Duodenal mucosa (tissue), 2 donors: Measurements from ENCODE around the gene TMEM138.
A peak's percentile ranks its signal among the peaks of the same experiment; 100 is the strongest.

Experiments used
- H3K27ac ChIP-seq: one replicate; pipeline ENCODE4 v1.7.0; 2013; ENCODE audit warnings: low read depth, low read length
- H3K27me3 ChIP-seq, 2 donors: one replicate each; pipeline ENCODE4 v1.7.0; 2013; ENCODE audit warnings: low read length in 2 of 2, control low read depth in 1 of 2; ENCODE audit not compliant: insufficient read depth in 2 of 2, control insufficient read depth in 1 of 2
- H3K36me3 ChIP-seq, 2 donors: one replicate each; pipeline ENCODE4 v1.7.0; 2013; ENCODE audit warnings: low read length in 2 of 2, control low read depth in 1 of 2; ENCODE audit not compliant: insufficient read depth in 2 of 2, control insufficient read depth in 1 of 2
- H3K4me1 ChIP-seq, 2 donors: one replicate each; pipeline ENCODE4 v1.7.0; 2013; ENCODE audit warnings: low read length in 2 of 2, control low read depth in 1 of 2; ENCODE audit not compliant: insufficient read depth in 2 of 2, control insufficient read depth in 1 of 2
- H3K4me3 ChIP-seq, 2 donors: one replicate each; pipeline ENCODE4 v1.7.0; 2013; ENCODE audit warnings: low read length in 2 of 2, low read depth in 1 of 2
- H3K9ac ChIP-seq, 2 donors: one replicate each; pipeline ENCODE4 v1.7.0; 2013; ENCODE audit warnings: low read length in 2 of 2, low read depth in 1 of 2
- H3K9me3 ChIP-seq, 2 donors: one replicate each; pipeline ENCODE4 v1.7.0; 2013; ENCODE audit warnings: low read length in 2 of 2, control low read depth in 1 of 2; ENCODE audit not compliant: control insufficient read depth in 1 of 2

Gene TMEM138

GRCh38 chr11:61361741-61362541, at the start of gene TMEM138, which contains the start of gene CYB561A3:
Gene TMEM138 (plus strand): TSS chr11:61362374. CDS start chr11:61364391, 2,017 bp downstream.
Gene CYB561A3 (minus strand): TSS chr11:61361882. CDS start chr11:61356713, 5,169 bp downstream.
- Histone ChIP-seq H3K9me3 (no peaks in the 10 kb centered on the region), H3K27ac (peak within 1 kb of the TSS; percentile 97), H3K36me3 (peaks cover 16 to 22% of the 10 kb centered on the region in 2 donors), H3K27me3 (no peaks in the 10 kb centered on the region), H3K4me3 (peak within 1 kb of the TSS; percentile 80 to 90), H3K9ac (peak within 1 kb of the TSS; percentile 87 to 98), H3K4me1 (peaks cover 31 to 41% of the 10 kb centered on the region in 2 donors)

- Histone ChIP-seq H3K36me3 (peaks cover 62 to 88% of the 10 kb centered on the region in 2 donors), H3K9ac (no peak overlapping the region), H3K4me3 (no peak overlapping the region), H3K27ac (no peak overlapping the region), H3K9me3 (no peaks in the 10 kb centered on the region), H3K27me3 (no peaks in the 10 kb centered on the region), H3K4me1 (no peaks in the 10 kb centered on the region)
Observed at GRCh38 chr11:61315260-61315659, 46.9 kb upstream of the TMEM138 start.

GRCh38 chr11:61325649-61326414, 36.3 kb upstream of the TMEM138 start:
- Histone ChIP-seq H3K36me3 (peaks cover 62 to 86% of the 10 kb centered on the region in 2 donors), H3K4me1 (peaks cover under 1% of the 10 kb centered on the region in 2 donors), H3K9ac (no peak overlapping the region), H3K4me3 (no peak overlapping the region), H3K27ac (no peak overlapping the region), H3K9me3 (no peaks in the 10 kb centered on the region), H3K27me3 (no peaks in the 10 kb centered on the region)

GRCh38 chr11:61327669-61328071, 34.5 kb upstream of the TMEM138 start:
- Histone ChIP-seq H3K27me3 (no peaks in the 10 kb centered on the region), H3K27ac (no peak overlapping the region), H3K4me1 (peaks cover 15 to 17% of the 10 kb centered on the region in 2 donors), H3K9me3 (no peaks in the 10 kb centered on the region), H3K4me3 (no peak overlapping the region), H3K36me3 (peaks cover 48 to 68% of the 10 kb centered on the region in 2 donors), H3K9ac (no peak overlapping the region)

- peaks cover 15 to 19% of the 10 kb centered on the region in 2 donors for H3K4me1 ChIP-seq
- no peaks in the 10 kb centered on the region for H3K27me3 ChIP-seq
- no peak overlapping the region for H3K27ac ChIP-seq
- H3K4me3 ChIP-seq, result no peak overlapping the region
- peaks cover 43 to 61% of the 10 kb centered on the region in 2 donors for H3K36me3 ChIP-seq
- H3K9me3 ChIP-seq, result no peaks in the 10 kb centered on the region
- H3K9ac ChIP-seq, result no peak overlapping the region
Observed at GRCh38 chr11:61328351-61328750, 33.8 kb upstream of the TMEM138 start.

- Histone ChIP-seq H3K36me3 (peaks cover 32 to 50% of the 10 kb centered on the region in 2 donors), H3K9me3 (no peaks in the 10 kb centered on the region), H3K4me1 (peaks cover 28 to 31% of the 10 kb centered on the region in 2 donors), H3K9ac (no peak overlapping the region), H3K27ac (no peak overlapping the region), H3K27me3 (no peaks in the 10 kb centered on the region), H3K4me3 (no peak overlapping the region)
Observed at GRCh38 chr11:61329871-61330270, 32.3 kb upstream of the TMEM138 start.

- Histone ChIP-seq H3K27me3 (no peaks in the 10 kb centered on the region), H3K4me3 (peak overlapping the region; percentile 95 to 97), H3K9ac (peak overlapping the region; percentile 96 to 99), H3K9me3 (no peaks in the 10 kb centered on the region), H3K4me1 (peaks cover 38 to 43% of the 10 kb centered on the region in 2 donors), H3K36me3 (peaks cover 17 to 36% of the 10 kb centered on the region in 2 donors), H3K27ac (no peak overlapping the region)
Observed at GRCh38 chr11:61331651-61332050, 30.5 kb upstream of the TMEM138 start.

GRCh38 chr11:61332281-61332796, 29.8 kb upstream of the TMEM138 start:
- Histone ChIP-seq H3K27me3 (no peaks in the 10 kb centered on the region), H3K27ac (peak overlapping the region; percentile 83), H3K4me1 (peaks cover 41 to 49% of the 10 kb centered on the region in 2 donors), H3K36me3 (peaks cover 14 to 36% of the 10 kb centered on the region in 2 donors), H3K9me3 (no peaks in the 10 kb centered on the region), H3K4me3 (peak overlapping the region; percentile 95 to 97), H3K9ac (peak overlapping the region; percentile 96 to 99)

- H3K27me3 ChIP-seq, result no peaks in the 10 kb centered on the region
- H3K9me3 ChIP-seq, result no peaks in the 10 kb centered on the region
- peak within 1 kb of the TSS; percentile 96 to 99 for H3K9ac ChIP-seq
- peaks cover 41 to 49% of the 10 kb centered on the region in 2 donors for H3K4me1 ChIP-seq
- peaks cover 18 to 35% of the 10 kb centered on the region in 2 donors for H3K36me3 ChIP-seq
- peak within 1 kb of the TSS; percentile 83 for H3K27ac ChIP-seq
- H3K4me3 ChIP-seq, result peak within 1 kb of the TSS; percentile 95 to 97
Observed at GRCh38 chr11:61332797-61333549, 29.2 kb upstream of the TMEM138 start, which contains the start of the genes DDB1 and TKFC. Gene DDB1 (minus strand): TSS chr11:61333105. CDS start chr11:61332968, 137 bp downstream. Gene TKFC (plus strand): TSS chr11:61333228. CDS start chr11:61334729, 1,501 bp downstream.
